Caco-2 (cell line): ENCODE data around the gene NT5C3B. TPM values are rescaled to one million over a fixed set of nuclear protein-coding genes. Genes with fewer than 3 reads are reported as not detected.

Source experiments
- BruUV-seq: library from RNA; stranded (reverse); fragments of 400-500 nt; replicated peaks from 2 replicates; lab custom pipeline; 2021; lab: Mats Ljungman, UMichigan
- CTCF ChIA-PET: fragments of 300-600 bp; sonication (Branson Sonifier 250); formaldehyde crosslinking; loops from one replicate; lab custom pipeline; 2022; ENCODE audit warnings: antibody characterized with exemption; lab: Charles Lee
- POLR2A ChIA-PET: fragments of 300-600 bp; sonication (Branson Sonifier 250); formaldehyde crosslinking; loops from one replicate; lab custom pipeline; 2022; ENCODE audit warnings: antibody characterized with exemption; lab: Charles Lee
- DNase-seq, 2 experiments: peaks; one replicate each; pipeline versions ENCODE4 v3.0.0 to v3.0.0-alpha.2; 2020 to 2022
- H3K27me3 ChIP-seq: replicated peaks from 2 replicates; pipeline ENCODE4 v1.6.0; 2011; ENCODE audit warnings: low read length; ENCODE audit not compliant: control insufficient read depth, insufficient read depth
- H3K36me3 ChIP-seq: 2 replicates; pipeline ENCODE4 v1.5.1; 2011; ENCODE audit warnings: low read length; ENCODE audit not compliant: control insufficient read depth, insufficient read depth
- H3K4me1 ChIP-seq: fragments of 250-450 bp; sonication (Bioruptor Pico); 2 replicates; pipeline ENCODE4 v1.5.1; 2020; ENCODE audit warnings: mild to moderate bottlenecking
- H3K4me3 ChIP-seq: 2 replicates; pipeline ENCODE4 v1.5.1; 2011; ENCODE audit warnings: low read depth, mild to moderate bottlenecking, control low read depth, low read length
- H3K9me3 ChIP-seq: fragments of 250-450 bp; sonication (Bioruptor Pico); 2 replicates; pipeline ENCODE4 v1.5.1; 2020; ENCODE audit warnings: mild to moderate bottlenecking, moderate library complexity
- H3K27ac Mint-ChIP-seq: one replicate; pipeline ENCODE4 v1.8.0; 2022; ENCODE audit warnings: mixed read lengths; ENCODE audit not compliant: unreplicated experiment
- H3K27me3 Mint-ChIP-seq: one replicate; pipeline ENCODE4 v1.8.0; 2022; ENCODE audit warnings: mixed read lengths; ENCODE audit not compliant: insufficient read depth, unreplicated experiment
- H3K36me3 Mint-ChIP-seq: one replicate; pipeline ENCODE4 v1.8.0; 2022; ENCODE audit warnings: mild to moderate bottlenecking, mixed read lengths; ENCODE audit not compliant: insufficient read depth, unreplicated experiment
- H3K4me1 Mint-ChIP-seq: one replicate; pipeline ENCODE4 v1.8.0; 2022; ENCODE audit warnings: low read depth, mixed read lengths; ENCODE audit not compliant: unreplicated experiment
- H3K4me3 Mint-ChIP-seq: one replicate; pipeline ENCODE4 v1.8.0; 2022; ENCODE audit warnings: mild to moderate bottlenecking, moderate library complexity, mixed read lengths; ENCODE audit not compliant: unreplicated experiment
- H3K9me3 Mint-ChIP-seq: one replicate; pipeline ENCODE4 v1.8.0; 2022; ENCODE audit warnings: mixed read lengths; ENCODE audit not compliant: unreplicated experiment
- CTCF ChIP-seq, 2 experiments: fragments of 200-600 bp in 1 of 2; IDR thresholded peaks; 1 replicate in 1 of 2; 2 replicates in 1 of 2; pipeline versions ENCODE4 v1.5.1 to v1.8.0; 2011 to 2022; ENCODE audit warnings: antibody characterized with exemption in 1 of 2, control low read depth in 1 of 2, inconsistent platforms in 1 of 2, low read depth in 1 of 2, low read length in 1 of 2, mild to moderate bottlenecking in 1 of 2, moderate library complexity in 1 of 2; ENCODE audit not compliant: insufficient read depth in 1 of 2, severe bottlenecking in 1 of 2, unreplicated experiment in 1 of 2
- intact Hi-C: fragments of 100-400 bp; cut with micrococcal nuclease; formaldehyde crosslinking; loops from one replicate; pipeline ENCODE4 v1.10.0; 2022; ENCODE audit not compliant: unreplicated experiment
- total RNA-seq: library from RNA; stranded (reverse); gene quantifications from 2 replicates; pipeline ENCODE4 v1.2.3, GENCODE V29; 2022

NT5C3B gene
- total RNA-seq, 1 experiment from 2014 or later: 94.5 TPM

GRCh38 chr17:41871789-41872188 lies 35.8 kb upstream of the NT5C3B start:
- TF ChIP-seq CTCF (IDR thresholded peaks at IDR 0.05; ENCODE audit: insufficient read depth in 1 of 2, low read depth in 1 of 2, low read length in 1 of 2, severe bottlenecking in 1 of 2, unreplicated experiment in 1 of 2): no peak
- no peaks in the 10 kb centered on the region for H3K27me3 ChIP-seq
- ChIA-PET POLR2A (no interaction called here), CTCF (interaction anchor here (0.6 kb wide), 1 partner anchor 60 kb away, joined by 5 read pairs; no protein-coding TSS in a partner anchor)
- H3K4me3 ChIP-seq: no peak overlapping the region
- H3K36me3 ChIP-seq: peaks cover 10% of the 10 kb centered on the region
- H3K4me1 Mint-ChIP-seq: no peaks in the 10 kb centered on the region
- DNase-seq: no peak
- intact Hi-C loops: no loop called here
- H3K9me3 Mint-ChIP-seq: no peaks in the 10 kb centered on the region
- no peak overlapping the region for H3K27ac Mint-ChIP-seq
- no peaks in the 10 kb centered on the region for H3K27me3 Mint-ChIP-seq
- H3K36me3 Mint-ChIP-seq: peaks cover 93% of the 10 kb centered on the region
- 0 out of 2 replicates have a peak, but pooled peaks cover 5% of the 10 kb centered on the region for H3K4me1 ChIP-seq
- no TSS peak for BruUV-seq
- no peaks in the 10 kb centered on the region for H3K9me3 ChIP-seq
- H3K4me3 Mint-ChIP-seq: no peak overlapping the region

GRCh38 chr17:41870627-41871026 lies 34.6 kb upstream of the NT5C3B start:
- CTCF ChIA-PET: interaction anchor here (0.5 to 0.7 kb wide), 2 partner anchors 14 to 148 kb away, joined by 6 to 9 read pairs; no protein-coding TSS in a partner anchor
- peaks cover 10% of the 10 kb centered on the region for H3K36me3 ChIP-seq
- no TSS peak for BruUV-seq

DNA sequence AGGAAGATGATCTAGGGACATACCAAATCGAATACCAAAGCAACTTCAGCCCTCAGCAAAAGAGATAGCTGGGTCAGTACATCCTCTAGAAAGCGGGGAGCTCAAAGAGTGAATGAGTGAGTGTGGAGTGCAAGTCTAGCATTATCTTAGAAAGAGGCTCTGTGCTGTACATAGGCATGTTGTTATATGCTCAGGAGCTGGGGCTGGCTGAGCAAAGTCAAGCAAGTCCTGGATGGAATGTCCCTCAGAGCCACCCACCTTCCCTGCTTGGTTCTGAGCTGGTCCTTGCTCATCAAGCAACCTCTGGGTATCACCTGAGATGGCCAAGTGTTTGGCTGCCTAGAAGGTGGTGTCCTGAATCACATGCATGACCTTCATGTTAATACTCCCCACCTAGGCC lies 34.1 kb upstream of the NT5C3B start:
- ChIA-PET CTCF (interaction anchor here (0.5 to 0.6 kb wide), 2 partner anchors 14 to 87 kb away, joined by 5 to 9 read pairs; no protein-coding TSS in a partner anchor), POLR2A (no interaction called here)
- Mint-ChIP-seq H3K27ac (no peak overlapping the region), H3K4me3 (no peak overlapping the region), H3K9me3 (no peaks in the 10 kb centered on the region), H3K4me1 (no peaks in the 10 kb centered on the region), H3K27me3 (no peaks in the 10 kb centered on the region), H3K36me3 (peaks cover 85% of the 10 kb centered on the region)
- no peak overlapping the region for H3K4me3 ChIP-seq
- no peak for DNase-seq
- TF ChIP-seq CTCF (IDR thresholded peaks at IDR 0.05; ENCODE audit: insufficient read depth in 1 of 2, low read depth in 1 of 2, low read length in 1 of 2, severe bottlenecking in 1 of 2, unreplicated experiment in 1 of 2): no peak
- BruUV-seq: no TSS peak
- H3K27me3 ChIP-seq: no peaks in the 10 kb centered on the region
- H3K4me1 ChIP-seq: 0 out of 2 replicates have a peak, but pooled peaks cover 5% of the 10 kb centered on the region
- intact Hi-C loops: no loop called here
- no peaks in the 10 kb centered on the region for H3K9me3 ChIP-seq
- peaks cover 10% of the 10 kb centered on the region for H3K36me3 ChIP-seq

More at GRCh38 chr17:41870627-41871026, 34.6 kb upstream of the NT5C3B start:
- DNase-seq: no peak
- POLR2A ChIA-PET: no interaction called here
- Mint-ChIP-seq H3K27me3 (no peaks in the 10 kb centered on the region), H3K9me3 (no peaks in the 10 kb centered on the region), H3K36me3 (peaks cover 85% of the 10 kb centered on the region), H3K4me3 (no peak overlapping the region), H3K27ac (no peak overlapping the region), H3K4me1 (no peaks in the 10 kb centered on the region)
- intact Hi-C loops: no loop called here
- TF ChIP-seq CTCF (IDR thresholded peaks at IDR 0.05; ENCODE audit: insufficient read depth in 1 of 2, low read depth in 1 of 2, low read length in 1 of 2, severe bottlenecking in 1 of 2, unreplicated experiment in 1 of 2): no peak
- Histone ChIP-seq H3K4me1 (0 out of 2 replicates have a peak, but pooled peaks cover 5% of the 10 kb centered on the region), H3K9me3 (no peaks in the 10 kb centered on the region), H3K27me3 (no peaks in the 10 kb centered on the region), H3K4me3 (no peak overlapping the region)
